Measurements from ENCODE around the gene ADSL. TPM values are rescaled to one million over a fixed set of nuclear protein-coding genes. Genes with fewer than 3 reads are reported as not detected.

ADSL gene
- polyA plus RNA-seq, 1 of the 3 experiments (the other 2 are of a cell fraction), result 79.7 TPM

- ChIA-PET CTCF (interaction anchor here (1.3 kb wide), 1 partner anchor 226 kb away, joined by 4 read pairs; no protein-coding TSS in a partner anchor), POLR2A (no interaction called here)
- WGBS (ENCODE audit: low lambda C conversion rate), result 100% methylated on average over 2 of the region's 8 CpGs
- no peak for TF ChIP-seq TEAD4 (IDR thresholded peaks at IDR 0.05; ENCODE audit: borderline replicate concordance, insufficient read depth)
- no peak for TF ChIP-seq EZH2phosphoT487 (IDR thresholded peaks at IDR 0.05; ENCODE audit: borderline replicate concordance, low read depth)
- TF ChIP-seq USF2 (IDR thresholded peaks at IDR 0.05; ENCODE audit: borderline replicate concordance, low read depth, low read length), result no peak
- no peak for TF ChIP-seq FOXJ3 (CRISPR knock-in tag; IDR thresholded peaks at IDR 0.05)
- TF ChIP-seq MAX (IDR thresholded peaks at IDR 0.05; ENCODE audit: low read depth), result no peak
- no peak for TF ChIP-seq IRF3 (IDR thresholded peaks at IDR 0.05; ENCODE audit: low read depth, low read length)
- TF ChIP-seq SMC3 (IDR thresholded peaks at IDR 0.05; ENCODE audit: low read depth, low read length), result no peak
- TF ChIP-seq FOSL2 (IDR thresholded peaks at IDR 0.05; ENCODE audit: borderline replicate concordance, low read depth), result no peak
- TF ChIP-seq ZBTB33 (IDR thresholded peaks at IDR 0.05; ENCODE audit: borderline replicate concordance, low read depth), result no peak
- no peak for TF ChIP-seq TAF1 (IDR thresholded peaks at IDR 0.05; ENCODE audit: borderline replicate concordance, low read depth, low read length)
- no peak for TF ChIP-seq RXRA (IDR thresholded peaks at IDR 0.05; ENCODE audit: borderline replicate concordance, low read depth)
- no peak for TF ChIP-seq EP300 (IDR thresholded peaks at IDR 0.05; ENCODE audit: borderline replicate concordance in 1 of 2, low read depth in 1 of 2, low read length in 1 of 2)
- TF ChIP-seq USF1 (IDR thresholded peaks at IDR 0.05; ENCODE audit: borderline replicate concordance, low read depth), result no peak
- TF ChIP-seq ELF1 (IDR thresholded peaks at IDR 0.05), result no peak
- no peak for TF ChIP-seq GATA2 (CRISPR knock-in tag; IDR thresholded peaks at IDR 0.05)
- no peak for TF ChIP-seq RFX5 (IDR thresholded peaks at IDR 0.05; ENCODE audit: low read length)
- no peaks in the 10 kb centered on the region for H3F3A ChIP-seq (replicated peaks; ENCODE audit: insufficient read depth)
- no peak overlapping the region for H3K27ac ChIP-seq (ENCODE audit: low read depth in 2 of 2, low read length in 1 of 2)
- peaks cover 0 to 33% of the 10 kb centered on the region in 2 experiments for H3K36me3 ChIP-seq (replicated peaks in 1 of 2; ENCODE audit: control insufficient read depth in 1 of 2, insufficient read depth in 2 of 2, low read length in 1 of 2)
- no peak overlapping the region for H2AFZ ChIP-seq (ENCODE audit: low read depth)
- no peaks in the 10 kb centered on the region for H3K27me3 ChIP-seq (ENCODE audit: insufficient read depth)
- DNase-seq, result no peak
- no peaks in the 10 kb centered on the region for H3K9me3 ChIP-seq
- H3K4me3 ChIP-seq (ENCODE audit: low read depth in 2 of 2, low read length in 1 of 2), result no peak overlapping the region
- peaks cover 0 to 12% of the 10 kb centered on the region in 2 experiments; a peak in 1 of 4 replicates for H3K4me1 ChIP-seq (ENCODE audit: control insufficient read depth in 1 of 2, insufficient read depth in 2 of 2, low read depth in 1 of 2, low read length in 1 of 2)
- H4K20me1 ChIP-seq (ENCODE audit: insufficient read depth), result no peaks in the 10 kb centered on the region
- no peaks in the 10 kb centered on the region for H3K9me2 ChIP-seq
- no peak overlapping the region for H3K9ac ChIP-seq
- H3K4me2 ChIP-seq, result no peak overlapping the region
- no peaks in the 10 kb centered on the region for H3K79me2 ChIP-seq (ENCODE audit: insufficient read depth)
These were observed 73.4 kb downstream of the ADSL start for GRCh38 chr22:40419718-40420117.

Measured in SK-N-SH (cell line).